ENCODE measurements around the gene PPM1E.

- TF ChIP-seq POLR2A (IDR thresholded peaks at IDR 0.05; ENCODE audit: low read depth) (no peak), CTCF (IDR thresholded peaks at IDR 0.05) (no peak), EP300 (IDR thresholded peaks at IDR 0.05) (no peak), POLR2AphosphoS5 (IDR thresholded peaks at IDR 0.05) (no peak)
These were observed 239.7 kb downstream of the PPM1E start for GRCh38 chr17:58995247-58995940.

Measured in esophagus muscularis mucosa (tissue), 4 donors.